ENCODE results near the gene SHISA4. TPM values are rescaled to one million over a fixed set of nuclear protein-coding genes. Genes with fewer than 3 reads are reported as not detected.
"Not testable (repeated sequence)": the region's sequence is repeated elsewhere in the genome, so short reads cannot be mapped to it uniquely, and the experiment has no call there.

The SHISA4 gene, protein sequence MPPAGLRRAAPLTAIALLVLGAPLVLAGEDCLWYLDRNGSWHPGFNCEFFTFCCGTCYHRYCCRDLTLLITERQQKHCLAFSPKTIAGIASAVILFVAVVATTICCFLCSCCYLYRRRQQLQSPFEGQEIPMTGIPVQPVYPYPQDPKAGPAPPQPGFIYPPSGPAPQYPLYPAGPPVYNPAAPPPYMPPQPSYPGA
- total RNA-seq = under 1 TPM; 0.24 to 0.88 TPM
- 0.41 TPM for polyA plus RNA-seq

GRCh38 chr1:201888282-201889089, at the start of gene SHISA4:
Gene SHISA4 (plus strand): TSS chr1:201888898. CDS start chr1:201888995, 97 bp downstream.
- Histone ChIP-seq H3K27me3 (ENCODE audit: insufficient read depth, low read length, poor library complexity, severe bottlenecking) (peaks cover 33% of the 10 kb centered on the region), H3K9me3 (ENCODE audit: low read length) (no peaks in the 10 kb centered on the region), H3K27ac (ENCODE audit: low read depth, low read length) (no peak within 1 kb of the TSS), H3K4me3 (ENCODE audit: low read length) (peak within 1 kb of the TSS; percentile 39), H3K4me1 (ENCODE audit: insufficient read depth, low read length) (peaks cover 9% of the 10 kb centered on the region), H3K36me3 (ENCODE audit: insufficient read depth, low read length) (no peaks in the 10 kb centered on the region)
- ChIA-PET CTCF (interaction anchor here (1.7 kb wide), 1 partner anchor 10 kb away, joined by 5 read pairs; no protein-coding TSS in a partner anchor), POLR2A (no interaction called here)
- Mint-ChIP-seq H3K9me3 (no peaks in the 10 kb centered on the region), H3K27ac (peak within 1 kb of the TSS in 1 of 8 donors; percentile 70), H3K4me3 (peak within 1 kb of the TSS; percentile 46 to 80 (median 76)), H3K36me3 (peaks cover 0 to 7% (median 0%) of the 10 kb centered on the region in 3 donors), H3K4me1 (peaks cover 4 to 9% (median 4%) of the 10 kb centered on the region in 3 donors), H3K27me3 (peaks cover 42 to 54% of the 10 kb centered on the region in 2 donors)
- DNase-seq = no peak

DNA sequence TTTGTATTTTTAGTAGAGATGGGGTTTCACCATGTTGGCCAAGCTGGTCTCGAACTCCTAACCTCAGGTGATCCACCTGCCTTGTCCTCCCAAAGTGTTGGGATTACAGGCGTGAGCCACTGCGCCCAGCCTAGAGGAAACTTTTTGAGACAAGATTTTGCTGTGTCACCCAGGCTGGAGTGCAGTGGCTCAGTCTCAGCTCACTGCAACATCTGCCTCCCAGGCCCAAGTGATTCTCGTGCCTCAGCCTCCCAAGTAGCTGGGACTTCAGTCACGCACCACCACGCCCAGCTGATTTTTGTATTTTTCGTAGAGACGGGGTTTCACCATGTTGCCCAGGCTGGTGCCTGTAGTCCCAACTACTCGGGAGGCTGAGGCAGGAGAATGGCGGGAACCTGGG, 49.6 kb upstream of the SHISA4 start:
- H3K9me3 ChIP-seq (ENCODE audit: low read length); H3K27ac ChIP-seq (ENCODE audit: low read depth, low read length); H3K9me3 Mint-ChIP-seq; H3K27ac Mint-ChIP-seq; H3K4me3 Mint-ChIP-seq; H3K27me3 Mint-ChIP-seq; H3K27me3 ChIP-seq (ENCODE audit: insufficient read depth, low read length, poor library complexity, severe bottlenecking); DNase-seq; H3K4me3 ChIP-seq (ENCODE audit: low read length); H3K36me3 ChIP-seq (ENCODE audit: insufficient read depth, low read length); H3K4me1 ChIP-seq (ENCODE audit: insufficient read depth, low read length); POLR2A ChIA-PET: not testable (repeated sequence)
- peaks cover 42 to 76% (median 72%) of the 10 kb centered on the region in 3 donors for H3K4me1 Mint-ChIP-seq
- CTCF ChIA-PET = interaction anchor here (0.7 to 1.1 kb wide), 2 partner anchors 10 to 57 kb away, joined by 3 to 4 read pairs; partner anchors contain the start of gene IPO9
- peaks cover 0 to 59% (median 3%) of the 10 kb centered on the region in 3 donors for H3K36me3 Mint-ChIP-seq

DNA sequence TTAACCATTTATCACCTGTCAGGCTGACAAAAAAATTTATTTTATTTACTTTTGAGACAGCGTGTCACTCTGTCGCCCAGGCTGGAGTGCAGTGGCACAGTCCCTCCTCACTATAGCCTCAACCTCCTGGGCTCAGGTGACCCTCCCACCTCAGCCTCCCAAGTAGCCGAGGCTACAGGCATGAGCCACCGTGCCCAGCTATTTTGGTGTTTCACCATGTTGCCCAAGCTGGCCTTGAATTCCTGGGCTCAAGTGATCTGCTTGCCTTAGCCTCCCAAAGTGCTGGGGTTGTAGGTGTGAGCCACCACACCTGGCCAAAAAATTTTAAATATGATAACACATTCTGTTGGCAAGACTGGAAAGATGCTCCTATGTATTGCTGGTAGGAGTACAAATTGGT, 48.6 kb upstream of the SHISA4 start:
- POLR2A ChIA-PET = no interaction called here
- DNase-seq = no peak
- H3K36me3 ChIP-seq (ENCODE audit: insufficient read depth, low read length) = no peaks in the 10 kb centered on the region
- Mint-ChIP-seq H3K27ac (no peak overlapping the region), H3K36me3 (peaks cover 0 to 54% (median 3%) of the 10 kb centered on the region in 3 donors), H3K4me3 (no peak overlapping the region), H3K4me1 (peaks cover 34 to 69% (median 66%) of the 10 kb centered on the region in 3 donors), H3K27me3 (no peaks in the 10 kb centered on the region), H3K9me3 (no peaks in the 10 kb centered on the region)
- H3K4me1 ChIP-seq (ENCODE audit: insufficient read depth, low read length) = peaks cover 3% of the 10 kb centered on the region
- no peak overlapping the region for H3K4me3 ChIP-seq (ENCODE audit: low read length)
- H3K27me3 ChIP-seq (ENCODE audit: insufficient read depth, low read length, poor library complexity, severe bottlenecking) = no peaks in the 10 kb centered on the region
- no peak overlapping the region for H3K27ac ChIP-seq (ENCODE audit: low read depth, low read length)
- H3K9me3 ChIP-seq (ENCODE audit: low read length) = no peaks in the 10 kb centered on the region
- CTCF ChIA-PET = interaction anchor here (2.7 kb wide), 1 partner anchor 10 kb away, joined by 9 read pairs; the partner anchor contains the start of gene IPO9

GRCh38 chr1:201840490-201840889, 48.2 kb upstream of the SHISA4 start:
- ChIA-PET CTCF (interaction anchor here (2.7 kb wide), 1 partner anchor 11 kb away, joined by 9 read pairs; the partner anchor contains the start of gene IPO9), POLR2A (no interaction called here)
- H3K27me3 Mint-ChIP-seq = no peaks in the 10 kb centered on the region
- H3K27ac Mint-ChIP-seq = peak overlapping the region in 3 of 8 donors; percentile 23 to 70 (median 36)
- no peaks in the 10 kb centered on the region for H3K9me3 Mint-ChIP-seq
- H3K36me3 ChIP-seq (ENCODE audit: insufficient read depth, low read length) = no peaks in the 10 kb centered on the region
- H3K27me3 ChIP-seq (ENCODE audit: insufficient read depth, low read length, poor library complexity, severe bottlenecking) = no peaks in the 10 kb centered on the region
- H3K4me1 ChIP-seq (ENCODE audit: insufficient read depth, low read length) = peaks cover 3% of the 10 kb centered on the region
- H3K27ac ChIP-seq (ENCODE audit: low read depth, low read length) = no peak overlapping the region
- no peak overlapping the region for H3K4me3 Mint-ChIP-seq
- DNase-seq = no peak
- H3K4me3 ChIP-seq (ENCODE audit: low read length) = no peak overlapping the region
- no peaks in the 10 kb centered on the region for H3K9me3 ChIP-seq (ENCODE audit: low read length)
- H3K4me1 Mint-ChIP-seq = peaks cover 32 to 68% (median 66%) of the 10 kb centered on the region in 3 donors
- H3K36me3 Mint-ChIP-seq = peaks cover 0 to 49% (median 3%) of the 10 kb centered on the region in 3 donors

GRCh38 chr1:201841265-201841912, 47.3 kb upstream of the SHISA4 start:
- ChIA-PET POLR2A (no interaction called here), CTCF (interaction anchor here (2.7 kb wide), 1 partner anchor 12 kb away, joined by 9 read pairs; the partner anchor contains the start of gene IPO9)
- H3K27ac Mint-ChIP-seq = no peak overlapping the region
- H3K27me3 Mint-ChIP-seq = no peaks in the 10 kb centered on the region
- H3K4me3 ChIP-seq (ENCODE audit: low read length) = no peak overlapping the region
- no peak overlapping the region for H3K27ac ChIP-seq (ENCODE audit: low read depth, low read length)
- H3K4me3 Mint-ChIP-seq = no peak overlapping the region
- peaks cover 3% of the 10 kb centered on the region for H3K4me1 ChIP-seq (ENCODE audit: insufficient read depth, low read length)
- no peaks in the 10 kb centered on the region for H3K9me3 Mint-ChIP-seq
- H3K27me3 ChIP-seq (ENCODE audit: insufficient read depth, low read length, poor library complexity, severe bottlenecking) = no peaks in the 10 kb centered on the region
- no peak for DNase-seq
- no peaks in the 10 kb centered on the region for H3K36me3 ChIP-seq (ENCODE audit: insufficient read depth, low read length)
- peaks cover 31 to 68% (median 67%) of the 10 kb centered on the region in 3 donors for H3K4me1 Mint-ChIP-seq
- H3K9me3 ChIP-seq (ENCODE audit: low read length) = no peaks in the 10 kb centered on the region
- H3K36me3 Mint-ChIP-seq = peaks cover 0 to 43% (median 3%) of the 10 kb centered on the region in 3 donors

- peaks cover 3% of the 10 kb centered on the region for H3K4me1 ChIP-seq (ENCODE audit: insufficient read depth, low read length)
- no peaks in the 10 kb centered on the region for H3K27me3 Mint-ChIP-seq
- CTCF ChIA-PET = interaction anchor here (1.1 to 2.7 kb wide), 2 partner anchors 13 to 361 kb away, joined by 3 to 9 read pairs; partner anchors contain the start of gene IPO9
- H3K36me3 Mint-ChIP-seq = peaks cover 0 to 39% (median 5%) of the 10 kb centered on the region in 3 donors
- H3K9me3 ChIP-seq (ENCODE audit: low read length) = no peaks in the 10 kb centered on the region
- H3K4me3 Mint-ChIP-seq = no peak overlapping the region
- no peaks in the 10 kb centered on the region for H3K36me3 ChIP-seq (ENCODE audit: insufficient read depth, low read length)
- DNase-seq = no peak
- no peak overlapping the region for H3K4me3 ChIP-seq (ENCODE audit: low read length)
- no peak overlapping the region for H3K27ac ChIP-seq (ENCODE audit: low read depth, low read length)
- H3K9me3 Mint-ChIP-seq = no peaks in the 10 kb centered on the region
- H3K4me1 Mint-ChIP-seq = peaks cover 30 to 60% (median 59%) of the 10 kb centered on the region in 3 donors
- H3K27me3 ChIP-seq (ENCODE audit: insufficient read depth, low read length, poor library complexity, severe bottlenecking) = no peaks in the 10 kb centered on the region
- POLR2A ChIA-PET = interaction anchor here (0.6 kb wide), 1 partner anchor 119 kb away, joined by 3 read pairs; no protein-coding TSS in a partner anchor
- H3K27ac Mint-ChIP-seq = peak overlapping the region in 2 of 8 donors; percentile 7 to 17
Observed at GRCh38 chr1:201842472-201843027, 46.1 kb upstream of the SHISA4 start.

GRCh38 chr1:201845331-201846083, 43.2 kb upstream of the SHISA4 start:
- no peaks in the 10 kb centered on the region for H3K4me1 ChIP-seq (ENCODE audit: insufficient read depth, low read length)
- H3K27me3 Mint-ChIP-seq = no peaks in the 10 kb centered on the region
- H3K4me1 Mint-ChIP-seq = peaks cover 22 to 50% (median 46%) of the 10 kb centered on the region in 3 donors
- no peaks in the 10 kb centered on the region for H3K9me3 ChIP-seq (ENCODE audit: low read length)
- H3K27ac ChIP-seq (ENCODE audit: low read depth, low read length) = no peak overlapping the region
- H3K4me3 ChIP-seq (ENCODE audit: low read length) = no peak overlapping the region
- no peaks in the 10 kb centered on the region for H3K27me3 ChIP-seq (ENCODE audit: insufficient read depth, low read length, poor library complexity, severe bottlenecking)
- no peak overlapping the region for H3K4me3 Mint-ChIP-seq
- peaks cover 0 to 54% (median 12%) of the 10 kb centered on the region in 3 donors for H3K36me3 Mint-ChIP-seq
- no peaks in the 10 kb centered on the region for H3K9me3 Mint-ChIP-seq
- CTCF ChIA-PET = no interaction called here
- DNase-seq = no peak
- H3K36me3 ChIP-seq (ENCODE audit: insufficient read depth, low read length) = peaks cover 10% of the 10 kb centered on the region
- peak overlapping the region in 3 of 8 donors; percentile 10 to 88 (median 60) for H3K27ac Mint-ChIP-seq
- POLR2A ChIA-PET = no interaction called here
